Natural killer cell (primary cell): ENCODE measurements around the gene OBSCN. TPM values are rescaled to one million over a fixed set of nuclear protein-coding genes. Genes with fewer than 3 reads are reported as not detected.

Experiments
- ATAC-seq, 3 donors: fragments of 150-1000 bp in 2 of 3; fragments of 200-7000 bp in 1 of 3; cut with Tn5 transposase; 1 replicate in 1 of 3; 2 replicates in 2 of 3; pipeline ENCODE4 v1.10.0; 2021; ENCODE audit warnings: mild to moderate bottlenecking in 2 of 3, moderate library complexity in 2 of 3
- DNase-seq, 2 donors: peaks; one replicate each; pipeline versions ENCODE4 v3.0.0 to v3.0.0-alpha.2; 2013 to 2021; ENCODE audit warnings: mixed read lengths in 1 of 2
- H3K27ac ChIP-seq: one replicate; pipeline ENCODE4 v1.5.1; 2013; ENCODE audit warnings: mild to moderate bottlenecking, low read length
- H3K27me3 ChIP-seq: one replicate; pipeline ENCODE4 v1.6.1; 2013; ENCODE audit warnings: low read length; ENCODE audit not compliant: control insufficient read depth, insufficient read depth
- H3K36me3 ChIP-seq: one replicate; pipeline ENCODE4 v1.6.1; 2013; ENCODE audit warnings: low read length; ENCODE audit not compliant: control insufficient read depth, insufficient read depth
- H3K4me1 ChIP-seq: one replicate; pipeline ENCODE4 v1.6.1; 2013; ENCODE audit warnings: low read length; ENCODE audit not compliant: control insufficient read depth, insufficient read depth
- H3K4me3 ChIP-seq: one replicate; pipeline ENCODE4 v1.5.1; 2013; ENCODE audit warnings: low read length
- H3K9me3 ChIP-seq: one replicate; pipeline ENCODE4 v1.6.1; 2013; ENCODE audit warnings: low read length; ENCODE audit not compliant: control insufficient read depth, insufficient read depth
- H3K27ac Mint-ChIP-seq, 2 donors: one replicate each; pipeline ENCODE4 v1.8.0; 2022; ENCODE audit warnings: mild to moderate bottlenecking in 2 of 2, mixed read lengths in 2 of 2, moderate library complexity in 1 of 2
- H3K27me3 Mint-ChIP-seq, 2 donors: one replicate each; pipeline ENCODE4 v1.8.0; 2022; ENCODE audit warnings: low read depth in 2 of 2, mixed read lengths in 2 of 2
- H3K36me3 Mint-ChIP-seq: one replicate; pipeline ENCODE4 v1.8.0; 2022; ENCODE audit warnings: mixed read lengths
- H3K4me1 Mint-ChIP-seq, 2 donors: one replicate each; pipeline ENCODE4 v1.8.0; 2022; ENCODE audit warnings: mixed read lengths in 2 of 2
- H3K4me3 Mint-ChIP-seq: one replicate; pipeline ENCODE4 v1.8.0; 2022; ENCODE audit warnings: mild to moderate bottlenecking, moderate library complexity, mixed read lengths
- H3K9me3 Mint-ChIP-seq, 2 donors: one replicate each; pipeline ENCODE4 v1.8.0; 2022; ENCODE audit warnings: mixed read lengths in 2 of 2
- WGBS: methylation state at CpG from one replicate; pipeline ENCODE4 v1.1.7; 2013; ENCODE audit warnings: missing lambda C conversion rate; ENCODE audit not compliant: insufficient coverage; 5-methylcytosine and 5-hydroxymethylcytosine counted together
- intact Hi-C: fragments of 100-400 bp; cut with micrococcal nuclease; formaldehyde crosslinking; loops from one replicate; pipeline ENCODE4 v1.14.2; 2022
- total RNA-seq, 4 donors: library from RNA; stranded (reverse); fragments of 120-200 nt in 1 of 4; gene quantifications; one replicate each; pipeline versions ENCODE4 v1.2.3 to v1.2.4, GENCODE V29; 2013 to 2022
- TF ChIP-seq, protein P1 (sequence below): fragments of 200-600 bp; IDR thresholded peaks from one replicate; pipeline ENCODE4 v1.8.0; 2022; ENCODE audit warnings: antibody characterized with exemption

The OBSCN gene
- total RNA-seq, 3 donors from 2014 or later (not counting 1 experiment from before 2014, with no cell fraction given), result 9.6 to 30.0 (median 14.3) TPM

DNA sequence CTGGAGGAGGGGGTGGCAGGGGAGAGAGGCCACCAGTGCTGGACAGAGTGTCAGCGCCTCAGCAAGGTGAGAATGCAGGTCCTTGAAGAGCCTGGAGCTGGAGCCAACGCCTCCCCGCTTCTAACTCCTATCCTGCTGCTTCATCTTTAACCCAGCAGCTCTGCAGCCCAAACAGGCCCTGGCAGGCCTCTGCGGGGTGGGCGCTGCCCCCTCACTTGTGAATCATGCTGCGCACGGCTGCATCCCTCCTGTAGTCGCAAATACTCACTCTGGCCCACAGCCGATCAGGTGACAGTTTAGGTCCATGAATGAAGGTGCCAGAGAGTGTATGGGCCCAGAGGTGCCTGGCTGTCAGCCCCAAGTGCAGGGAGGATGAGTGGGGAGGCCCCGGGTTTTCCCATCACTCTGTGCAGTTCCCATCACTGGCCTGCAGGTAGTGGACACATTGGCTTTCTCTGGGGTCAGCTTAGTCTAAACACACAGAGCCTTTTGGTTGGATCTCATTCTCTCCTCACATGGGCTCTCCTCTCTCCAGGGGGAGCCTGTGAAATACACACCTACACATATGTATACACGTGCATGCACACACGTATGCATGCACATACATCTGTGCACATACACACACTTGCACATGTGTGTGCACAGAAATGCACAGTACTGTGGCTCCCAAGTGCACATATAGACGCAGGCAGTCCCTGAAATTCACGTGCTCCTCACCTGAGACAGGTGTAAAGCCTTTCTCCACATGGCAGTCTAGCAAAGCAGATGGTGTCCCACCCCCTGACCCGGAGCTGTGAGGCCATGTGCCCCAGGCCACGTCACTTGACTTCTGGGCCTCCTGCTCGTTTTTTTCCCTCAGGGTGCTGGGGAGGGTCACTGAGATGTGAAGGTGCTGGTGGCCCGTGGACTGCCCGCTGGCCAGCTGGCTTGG, 146.8 kb downstream of the OBSCN start:
- H3K27ac ChIP-seq, result no peak overlapping the region
- Mint-ChIP-seq H3K9me3 (no peaks in the 10 kb centered on the region), H3K4me3 (no peak overlapping the region), H3K4me1 (peaks cover 6 to 7% of the 10 kb centered on the region in 2 donors), H3K36me3 (no peaks in the 10 kb centered on the region), H3K27me3 (no peaks in the 10 kb centered on the region), H3K27ac (no peak overlapping the region)
- no peaks in the 10 kb centered on the region for H3K9me3 ChIP-seq
- DNase-seq (no peak), ATAC-seq (no peak)
- no peak overlapping the region for H3K4me3 ChIP-seq
- TF ChIP-seq, protein P1, sequence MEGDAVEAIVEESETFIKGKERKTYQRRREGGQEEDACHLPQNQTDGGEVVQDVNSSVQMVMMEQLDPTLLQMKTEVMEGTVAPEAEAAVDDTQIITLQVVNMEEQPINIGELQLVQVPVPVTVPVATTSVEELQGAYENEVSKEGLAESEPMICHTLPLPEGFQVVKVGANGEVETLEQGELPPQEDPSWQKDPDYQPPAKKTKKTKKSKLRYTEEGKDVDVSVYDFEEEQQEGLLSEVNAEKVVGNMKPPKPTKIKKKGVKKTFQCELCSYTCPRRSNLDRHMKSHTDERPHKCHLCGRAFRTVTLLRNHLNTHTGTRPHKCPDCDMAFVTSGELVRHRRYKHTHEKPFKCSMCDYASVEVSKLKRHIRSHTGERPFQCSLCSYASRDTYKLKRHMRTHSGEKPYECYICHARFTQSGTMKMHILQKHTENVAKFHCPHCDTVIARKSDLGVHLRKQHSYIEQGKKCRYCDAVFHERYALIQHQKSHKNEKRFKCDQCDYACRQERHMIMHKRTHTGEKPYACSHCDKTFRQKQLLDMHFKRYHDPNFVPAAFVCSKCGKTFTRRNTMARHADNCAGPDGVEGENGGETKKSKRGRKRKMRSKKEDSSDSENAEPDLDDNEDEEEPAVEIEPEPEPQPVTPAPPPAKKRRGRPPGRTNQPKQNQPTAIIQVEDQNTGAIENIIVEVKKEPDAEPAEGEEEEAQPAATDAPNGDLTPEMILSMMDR, result no peak
- WGBS, result 88% methylated on average over 19 of the region's 19 CpGs
- H3K36me3 ChIP-seq, result no peaks in the 10 kb centered on the region
- intact Hi-C loops, result no loop called here
- no peaks in the 10 kb centered on the region for H3K27me3 ChIP-seq
- peaks cover 13% of the 10 kb centered on the region for H3K4me1 ChIP-seq

DNA sequence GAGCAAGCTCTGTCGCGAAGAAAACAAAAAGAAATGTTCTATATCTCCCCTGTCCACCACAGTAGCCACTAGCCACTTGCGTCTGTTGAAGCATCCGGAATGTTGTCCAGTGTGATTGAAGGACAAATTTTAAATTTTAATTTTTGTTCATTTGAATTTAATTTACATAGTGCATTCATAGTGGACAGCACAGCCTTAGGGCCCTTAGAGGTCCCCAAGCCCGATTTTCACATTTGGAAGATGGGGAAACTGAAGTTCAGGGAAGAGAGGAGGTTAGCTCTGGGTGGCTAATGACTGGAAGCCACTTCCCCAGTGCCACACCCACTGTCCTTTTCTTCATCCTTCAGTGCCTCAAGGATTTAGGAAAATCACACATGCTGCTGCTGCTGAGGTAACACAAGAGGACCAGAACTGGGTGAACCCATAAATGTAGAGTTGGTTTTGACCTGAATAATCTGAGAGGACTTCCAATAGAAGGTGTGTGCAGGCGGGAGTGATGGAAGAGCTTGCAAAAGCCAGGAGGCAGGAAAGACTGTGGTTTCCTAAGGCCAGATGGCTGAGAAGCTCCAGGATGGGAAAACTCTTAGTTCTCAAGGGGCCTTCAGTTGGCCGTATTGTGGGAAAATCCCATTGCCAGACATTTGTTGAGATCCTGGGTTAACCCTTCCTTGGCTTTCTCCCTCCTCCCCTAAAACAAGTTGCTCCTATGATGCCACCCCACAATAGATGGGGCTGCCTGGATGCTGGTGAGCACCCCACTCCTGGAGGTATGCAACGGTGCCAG, 149.2 kb downstream of the OBSCN start:
- 74% methylated on average over 3 of the region's 8 CpGs for WGBS
- Histone ChIP-seq H3K9me3 (no peaks in the 10 kb centered on the region), H3K4me3 (no peak overlapping the region), H3K4me1 (peaks cover 13% of the 10 kb centered on the region), H3K36me3 (no peaks in the 10 kb centered on the region), H3K27me3 (no peaks in the 10 kb centered on the region), H3K27ac (no peak overlapping the region)
- Mint-ChIP-seq H3K36me3 (no peaks in the 10 kb centered on the region), H3K27me3 (no peaks in the 10 kb centered on the region), H3K4me3 (no peak overlapping the region), H3K27ac (no peak overlapping the region), H3K9me3 (no peaks in the 10 kb centered on the region), H3K4me1 (peaks cover 6 to 7% of the 10 kb centered on the region in 2 donors)
- TF ChIP-seq, protein P1, result no peak
- DNase-seq (no peak), ATAC-seq (no peak)
- intact Hi-C loops, result no loop called here

DNA sequence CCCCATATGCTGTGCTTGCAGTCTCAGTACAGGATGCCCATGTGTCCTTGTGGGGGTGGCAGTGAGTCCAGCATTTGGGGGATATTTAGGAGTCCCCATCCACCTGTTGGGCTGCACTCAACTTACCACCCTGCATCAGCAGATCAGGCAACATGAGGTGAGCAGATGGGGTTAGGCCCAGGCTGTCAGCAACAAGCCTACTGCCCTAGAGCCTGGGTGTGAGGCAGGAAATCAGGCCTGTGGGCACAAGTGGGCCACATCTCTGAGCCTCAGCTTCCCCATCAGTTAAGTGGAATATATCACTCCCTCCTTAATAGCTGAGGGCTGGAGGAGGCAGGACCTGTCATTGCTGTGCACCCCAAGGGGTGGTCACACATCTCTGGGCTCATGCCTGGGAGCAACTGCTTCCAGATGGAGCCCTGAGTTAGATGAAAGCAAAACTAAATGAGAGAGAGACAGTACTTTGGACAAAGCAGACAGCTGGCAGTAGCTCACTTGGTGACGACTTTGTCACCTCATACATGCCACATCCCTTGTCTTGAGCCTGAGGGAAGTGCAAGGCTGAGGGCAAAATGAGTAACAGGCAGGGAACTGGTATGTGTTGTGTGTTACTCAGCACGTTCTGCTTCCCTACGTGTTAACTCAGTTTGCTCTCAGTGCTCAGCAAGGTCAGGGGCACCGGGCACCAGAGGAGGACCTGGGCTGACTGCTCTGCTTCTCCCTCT, 150.4 kb downstream of the OBSCN start:
- 61% methylated on average over 4 of the region's 4 CpGs for WGBS
- H3K9me3 ChIP-seq, result no peaks in the 10 kb centered on the region
- peak overlapping the region; percentile 18 for H3K27ac ChIP-seq
- H3K4me1 Mint-ChIP-seq, result peaks cover 6 to 7% of the 10 kb centered on the region in 2 donors
- no peak overlapping the region for H3K4me3 Mint-ChIP-seq
- peaks cover 13% of the 10 kb centered on the region for H3K4me1 ChIP-seq
- H3K36me3 Mint-ChIP-seq, result no peaks in the 10 kb centered on the region
- no peaks in the 10 kb centered on the region for H3K27me3 Mint-ChIP-seq
- H3K36me3 ChIP-seq, result no peaks in the 10 kb centered on the region
- peak overlapping the region; percentile 66 to 75 for H3K27ac Mint-ChIP-seq
- H3K4me3 ChIP-seq, result no peak overlapping the region
- DNase-seq, result peak in 1 of 2 donors; percentile 38
- TF ChIP-seq, protein P1, result no peak
- intact Hi-C loops, result no loop called here
- no peaks in the 10 kb centered on the region for H3K9me3 Mint-ChIP-seq
- H3K27me3 ChIP-seq, result no peaks in the 10 kb centered on the region
- peak in 2 of 3 donors; percentile 58 to 84 for ATAC-seq
